ENCODE data around the gene RALB. TPM values are rescaled to one million over a fixed set of nuclear protein-coding genes. Genes with fewer than 3 reads are reported as not detected.
A peak's percentile ranks its signal among the peaks of the same experiment; 100 is the strongest.

The RALB gene
- total and polyA plus RNA-seq, 2 of the 8 experiments (the other 6 are each of a cell fraction or from before 2014, with no cell fraction given): 12.0 to 16.6 TPM

GRCh38 chr2:120275617-120276400 lies 23.2 kb downstream of the RALB start:
- H4K8ac ChIP-seq (ENCODE audit: extremely low read depth, insufficient read depth, low read length): 0 out of 2 replicates have a peak overlapping the region, but pooled peaks have one; percentile 21
- H4K20me1 ChIP-seq (replicated peaks in 1 of 2; ENCODE audit: control insufficient read depth in 1 of 2, insufficient read depth in 2 of 2, low read length in 2 of 2): peaks cover 0 to 9% of the 10 kb centered on the region in 2 experiments
- 77% methylated on average over 8 of the region's 8 CpGs; no CpG with 5 or more reads in 1 of the 2 experiments for WGBS, 2 experiments (ENCODE audit: extremely low coverage in 1 of 2, insufficient coverage in 1 of 2, insufficient read length in 1 of 2, insufficient replicate concordance in 2 of 2, low coverage in 1 of 2, low lambda C conversion rate in 2 of 2, missing lambda C conversion rate in 1 of 2)
- FAIRE-seq (no peak), DNase-seq (ENCODE audit: low read depth in 1 of 2, low spot score in 2 of 2) (no peak)
- no peaks in the 10 kb centered on the region; a peak in 1 of 4 replicates for H3K9me3 ChIP-seq (ENCODE audit: insufficient read depth in 2 of 2, low read depth in 1 of 2, low read length in 1 of 2)
- H2BK5ac ChIP-seq (ENCODE audit: low read depth, low read length): no peak overlapping the region
- no peak overlapping the region for H4K91ac ChIP-seq (replicated peaks; ENCODE audit: insufficient read length, low read length)
- peaks cover 11% of the 10 kb centered on the region for H3K23me2 ChIP-seq (ENCODE audit: low read depth, low read length)
- ChIA-PET CTCF (ENCODE audit: partially characterized antibody) (interaction anchor here (2.0 kb wide), 1 partner anchor 8 kb away, joined by 11 read pairs; no protein-coding TSS in a partner anchor), POLR2A (ENCODE audit: partially characterized antibody) (interaction anchor here (1.0 to 1.5 kb wide), 2 partner anchors 10 to 16 kb away, joined by 5 to 6 read pairs; no protein-coding TSS in a partner anchor)
- H3K4me3 ChIP-seq (ENCODE audit: extremely low read depth in 1 of 4, insufficient read depth in 2 of 4, low read depth in 3 of 4, low read length in 4 of 4): no peak overlapping the region
- H3K79me2 ChIP-seq (ENCODE audit: control insufficient read depth in 1 of 2, insufficient read depth in 2 of 2, low read length in 2 of 2): no peaks in the 10 kb centered on the region; a peak in 1 of 4 replicates
- no peaks in the 10 kb centered on the region for H3K79me1 ChIP-seq (ENCODE audit: low read depth, low read length)
- H2BK20ac ChIP-seq (ENCODE audit: low read length): no peak overlapping the region
- no peak overlapping the region for H3K23ac ChIP-seq (ENCODE audit: insufficient read length)
- no peak for TF ChIP-seq SP1 (IDR thresholded peaks at IDR 0.05; ENCODE audit: low read depth, low read length)
- TF ChIP-seq CTBP2 (IDR thresholded peaks at IDR 0.05; ENCODE audit: borderline replicate concordance, insufficient read depth, insufficient read length, low read length): no peak
- TF ChIP-seq SP2 (IDR thresholded peaks at IDR 0.05; ENCODE audit: low read length): no peak
- TF ChIP-seq CREB1 (IDR thresholded peaks at IDR 0.05): no peak
- no peak for TF ChIP-seq ASH2L (IDR thresholded peaks at IDR 0.05; ENCODE audit: low read length)
- TF ChIP-seq E2F6 (IDR thresholded peaks at IDR 0.05): no peak
- no peak for TF ChIP-seq GTF2F1 (IDR thresholded peaks at IDR 0.05; ENCODE audit: borderline replicate concordance, low read depth, low read length)
- TF ChIP-seq TAF1 (IDR thresholded peaks at IDR 0.05; ENCODE audit: low read depth, low read length): no peak
- TF ChIP-seq SUZ12 (IDR thresholded peaks at IDR 0.05; ENCODE audit: low read length): no peak
- no peak for TF ChIP-seq CBX8 (IDR thresholded peaks at IDR 0.05; ENCODE audit: borderline replicate concordance, low read depth, low read length)
- TF ChIP-seq TCF12 (IDR thresholded peaks at IDR 0.05; ENCODE audit: low read depth, low read length): no peak
- no peak overlapping the region for H3K18ac ChIP-seq (ENCODE audit: extremely low read depth, low read length)
- H3K14ac ChIP-seq (ENCODE audit: insufficient read length): no peak overlapping the region
- H3K27me3 ChIP-seq (replicated peaks in 1 of 4; ENCODE audit: control insufficient read depth in 3 of 4, extremely low read depth in 1 of 4, insufficient read depth in 3 of 4, low read length in 3 of 4): no peaks in the 10 kb centered on the region
- H3K9ac ChIP-seq (replicated peaks in 1 of 4; ENCODE audit: extremely low read depth in 1 of 4, low read depth in 3 of 4, low read length in 3 of 4): no peak overlapping the region
- no peaks in the 10 kb centered on the region; a peak in 1 of 8 replicates for H3K36me3 ChIP-seq (ENCODE audit: control insufficient read depth in 2 of 4, insufficient read depth in 4 of 4, low read length in 3 of 4)
- H3K4ac ChIP-seq (replicated peaks; ENCODE audit: insufficient read length, low read depth, low read length): no peak overlapping the region
- no peak overlapping the region for H2AK5ac ChIP-seq (ENCODE audit: low read depth, low read length)
- H3K4me1 ChIP-seq (replicated peaks in 1 of 4; ENCODE audit: control insufficient read depth in 3 of 4, insufficient read depth in 4 of 4, low read length in 3 of 4): peaks cover 4 to 13% (median 6%) of the 10 kb centered on the region in 4 experiments; a peak in 6 of 7 replicates
- H2BK120ac ChIP-seq (replicated peaks; ENCODE audit: low read depth, low read length): no peak overlapping the region
- no peak overlapping the region for H3K27ac ChIP-seq (ENCODE audit: low read depth, low read length)
- H3K4me2 ChIP-seq (ENCODE audit: insufficient read depth in 1 of 2, low read depth in 2 of 2, low read length in 2 of 2): no peak overlapping the region
- no peak overlapping the region for H2AFZ ChIP-seq (ENCODE audit: low read length)
- H2BK15ac ChIP-seq (ENCODE audit: low read length): no peak overlapping the region
- no peak overlapping the region for H2BK12ac ChIP-seq (ENCODE audit: low read depth, low read length)
- H3K56ac ChIP-seq (replicated peaks; ENCODE audit: insufficient read length, low read depth, low read length): no peak overlapping the region
- no peak overlapping the region for H4K5ac ChIP-seq (ENCODE audit: insufficient read length, low read depth, low read length)
